HL-60 (cell line): ENCODE results near the gene HNF1B.

Experiments used
- CTCF ChIP-seq: IDR thresholded peaks from one replicate; pipeline ENCODE4 v1.5.1; 2011; ENCODE audit warnings: low read length, control low read depth, inconsistent platforms; ENCODE audit not compliant: insufficient read depth
- POLR2AphosphoS5 ChIP-seq: IDR thresholded peaks from 2 replicates; pipeline ENCODE4 v1.6.1; 2012; ENCODE audit warnings: low read depth
- REST ChIP-seq: IDR thresholded peaks from 2 replicates; pipeline ENCODE4 v1.6.1; 2012; ENCODE audit warnings: low read depth; ENCODE audit not compliant: insufficient replicate concordance

GRCh38 chr17:37762666-37763065, 17.8 kb upstream of the HNF1B start:
- TF ChIP-seq CTCF (no peak), REST (no peak), POLR2AphosphoS5 (no peak)
